ENCODE measurements around the gene PKLR.
"Not testable (repeated sequence)": the region's sequence is repeated elsewhere in the genome, so short reads cannot be mapped to it uniquely, and the experiment has no call there.

PKLR gene

DNA sequence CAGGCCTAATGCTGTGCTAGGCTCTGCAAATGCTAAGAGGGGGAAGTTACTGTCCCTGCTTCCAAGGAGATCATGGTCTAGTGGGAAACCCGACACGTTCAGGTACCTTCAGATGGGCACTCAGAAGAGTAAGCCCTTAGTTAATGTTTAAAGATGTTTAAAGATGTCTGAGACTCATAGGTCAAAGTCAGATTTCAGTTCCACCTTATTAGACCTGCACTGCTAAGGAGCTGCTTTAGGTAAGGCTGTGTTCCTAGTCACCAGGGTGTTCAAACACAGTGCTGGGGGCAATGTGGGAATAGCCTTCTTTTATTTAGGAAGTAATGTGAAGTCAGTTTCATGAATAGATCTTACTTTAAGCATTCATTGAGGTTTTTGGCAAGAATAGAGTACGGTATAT lies 15.7 kb upstream of the PKLR start:
- DNase-seq (ENCODE audit: low spot score) = peak; percentile 23

DNA sequence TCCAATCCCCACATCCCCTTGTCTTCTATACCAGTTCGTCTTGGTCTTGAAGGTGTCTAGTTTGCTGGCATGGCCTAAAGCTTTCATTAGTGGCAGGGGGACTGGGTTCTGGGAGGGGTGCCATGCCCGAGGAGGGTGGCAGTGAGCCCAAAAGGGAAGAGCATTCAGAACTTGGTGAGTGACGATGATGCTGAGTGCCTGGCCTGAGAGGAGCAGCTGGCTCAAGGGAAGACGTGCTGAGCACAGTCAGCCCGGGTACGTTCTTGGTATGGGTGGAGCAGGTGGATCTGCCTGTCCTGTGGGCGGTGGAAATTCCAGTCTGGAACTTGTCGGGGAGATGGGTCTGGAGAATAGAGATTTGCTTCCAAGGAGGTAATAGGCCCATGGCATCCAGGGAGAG lies 12.0 kb upstream of the PKLR start:
- no peak for DNase-seq (ENCODE audit: low spot score)

DNA sequence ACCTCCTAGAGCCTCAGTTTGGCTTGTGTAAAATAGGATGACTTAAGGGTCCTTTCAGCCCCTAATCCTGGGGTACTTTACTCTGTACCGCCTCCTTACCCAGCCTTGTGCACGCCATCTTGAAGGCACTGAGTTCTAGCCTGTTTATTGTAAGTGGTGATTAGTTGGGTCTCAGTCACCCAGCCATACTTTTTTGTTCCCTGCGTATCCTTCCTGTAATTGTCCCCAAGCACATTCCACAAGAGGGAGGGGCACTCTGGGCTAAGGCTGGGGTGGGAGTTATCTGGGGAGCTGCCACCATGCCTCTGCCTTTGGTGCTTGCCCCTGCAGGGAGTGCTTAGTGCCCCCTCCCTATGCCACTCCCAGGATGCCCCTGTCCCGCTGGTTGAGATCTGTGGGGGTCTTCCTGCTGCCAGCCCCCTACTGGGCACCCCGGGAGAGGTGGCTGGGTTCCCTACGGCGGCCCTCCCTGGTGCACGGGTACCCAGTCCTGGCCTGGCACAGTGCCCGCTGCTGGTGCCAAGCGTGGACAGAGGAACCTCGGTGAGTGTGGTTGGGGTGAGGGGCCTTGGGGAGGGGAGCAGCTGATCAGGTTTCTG lies 8.3 kb upstream of the PKLR start:
- peak; percentile 43 for DNase-seq (ENCODE audit: low spot score)

DNA sequence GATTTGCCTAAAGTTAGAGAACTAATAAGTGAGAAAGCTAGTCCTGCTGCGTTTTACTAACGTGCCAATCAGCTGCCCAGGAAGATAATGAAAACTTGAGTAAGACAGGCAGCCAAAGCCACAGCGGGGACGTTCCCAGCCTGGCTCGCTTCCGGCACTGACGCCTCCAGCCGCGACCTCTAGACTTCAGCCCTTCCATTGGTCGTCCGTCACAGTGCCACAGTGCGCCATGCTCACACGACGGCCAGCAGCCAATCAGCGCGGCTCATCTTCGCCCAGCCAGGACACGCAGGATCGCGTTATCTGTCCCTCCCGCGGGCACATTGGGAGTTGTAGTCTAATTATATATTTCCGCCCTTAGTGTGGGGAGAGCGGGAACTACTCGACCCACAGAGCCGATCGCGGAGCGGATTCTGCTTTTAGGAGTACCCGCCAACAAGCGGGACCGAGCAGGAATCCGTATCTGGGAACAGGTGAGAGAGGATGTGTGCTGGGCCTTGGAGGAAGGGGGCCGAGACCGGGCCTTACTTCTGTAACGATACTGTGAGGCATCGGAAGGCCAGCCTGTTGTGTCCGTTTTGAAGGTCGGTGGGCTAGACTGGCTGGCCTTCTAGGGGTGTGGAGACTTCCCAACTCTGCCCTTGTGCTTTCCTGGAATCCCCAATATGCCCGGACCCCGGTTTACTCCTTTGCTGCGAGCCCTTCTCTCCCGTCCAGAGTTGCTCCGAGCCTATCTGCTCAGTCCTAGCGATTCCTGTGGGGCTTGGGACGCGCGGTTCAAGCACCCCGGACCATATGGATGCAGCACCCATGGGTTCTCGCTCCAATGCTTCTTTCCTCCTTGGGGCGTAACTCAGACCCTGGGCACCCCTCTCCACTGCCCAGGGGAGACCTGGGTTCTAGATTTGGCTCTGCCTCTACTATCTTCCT lies 7.5 kb upstream of the PKLR start, which contains the start of gene FDPS:
TSS of gene FDPS (plus strand) at position 374 of the 930 bp plus-strand sequence. CDS start 924 bp downstream, outside the sequence.
- DNase-seq (ENCODE audit: low spot score) = peak; percentile 99

DNA sequence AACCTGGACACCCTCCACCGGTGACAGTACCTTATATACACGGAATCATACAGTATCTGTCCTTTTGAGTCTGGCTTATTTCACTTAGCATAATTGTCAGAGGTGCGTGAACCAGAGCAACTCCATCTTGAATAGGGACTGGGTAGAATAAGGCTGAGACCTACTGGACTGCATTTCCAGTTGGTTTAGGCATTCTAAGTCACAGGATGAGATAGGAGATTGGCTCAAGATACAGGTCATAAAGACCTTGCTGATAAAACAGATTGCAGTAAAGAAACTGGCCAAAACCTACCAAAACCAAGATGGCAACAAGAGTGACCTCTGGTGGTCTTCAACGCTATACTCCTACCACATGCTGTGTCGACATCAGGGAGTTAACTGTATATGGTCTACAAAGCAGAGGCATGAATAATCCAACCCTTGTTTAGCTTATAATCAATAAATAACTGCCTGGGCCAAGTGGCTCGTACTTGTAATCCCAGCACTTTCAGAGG lies 6.1 kb upstream of the PKLR start:
- DNase-seq (ENCODE audit: low spot score) = peak; percentile 48

DNA sequence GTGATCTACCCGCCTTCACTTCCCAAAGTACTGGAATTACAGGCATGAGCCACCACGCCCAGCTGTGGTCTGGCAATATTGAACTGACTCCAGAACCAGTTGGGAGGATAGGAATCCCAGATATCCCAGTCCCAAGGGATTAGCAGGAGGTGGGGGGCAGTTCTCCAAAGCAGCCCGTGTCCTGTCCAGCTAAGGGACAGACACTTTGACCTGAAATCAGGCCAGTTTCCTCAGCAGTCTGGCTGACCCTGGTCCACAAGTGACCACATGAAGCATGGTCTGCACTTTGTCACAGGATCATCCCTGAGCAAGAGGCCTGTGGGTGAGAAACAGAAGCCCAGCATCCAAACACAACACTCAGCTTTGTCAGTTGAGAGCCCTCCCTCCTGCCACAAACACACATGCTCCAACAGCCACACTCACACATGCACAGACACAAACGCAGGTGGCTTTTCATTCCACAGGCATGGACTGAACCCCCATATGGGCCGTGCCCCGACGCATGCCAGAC lies 4.7 kb upstream of the PKLR start:
- no peak for DNase-seq (ENCODE audit: low spot score)

GRCh38 chr1:155304558-155305063 lies 3.4 kb upstream of the PKLR start:
- DNase-seq (ENCODE audit: low spot score) = peak; percentile 80

GRCh38 chr1:155300553-155301329 lies 497 bp downstream of the PKLR start:
- no peak for DNase-seq (ENCODE audit: low spot score)

DNA sequence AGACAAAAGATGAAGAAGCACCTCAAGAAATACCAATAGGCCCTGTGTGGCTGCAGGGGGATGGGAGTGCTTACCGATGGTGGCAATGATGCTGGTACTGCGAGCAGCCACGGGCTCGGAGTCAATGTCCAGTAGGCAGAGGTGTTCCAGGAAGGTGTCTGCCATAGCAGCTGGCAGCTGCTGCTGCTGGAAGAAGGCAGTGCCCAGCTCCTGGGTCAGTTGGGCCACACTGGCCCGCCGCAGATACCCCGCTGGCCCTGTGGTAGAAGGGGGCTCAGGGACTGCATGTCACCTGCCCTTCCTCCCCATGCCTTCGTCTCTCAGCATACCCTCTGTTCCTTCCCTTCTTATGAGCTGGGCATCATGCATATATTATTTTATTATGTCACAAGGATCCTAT lies 1.2 kb downstream of the PKLR start:
- no peak for DNase-seq (ENCODE audit: low spot score)

- DNase-seq (ENCODE audit: low spot score) = no peak
Observed at GRCh38 chr1:155297384-155297783, 3.9 kb downstream of the PKLR start.

DNA sequence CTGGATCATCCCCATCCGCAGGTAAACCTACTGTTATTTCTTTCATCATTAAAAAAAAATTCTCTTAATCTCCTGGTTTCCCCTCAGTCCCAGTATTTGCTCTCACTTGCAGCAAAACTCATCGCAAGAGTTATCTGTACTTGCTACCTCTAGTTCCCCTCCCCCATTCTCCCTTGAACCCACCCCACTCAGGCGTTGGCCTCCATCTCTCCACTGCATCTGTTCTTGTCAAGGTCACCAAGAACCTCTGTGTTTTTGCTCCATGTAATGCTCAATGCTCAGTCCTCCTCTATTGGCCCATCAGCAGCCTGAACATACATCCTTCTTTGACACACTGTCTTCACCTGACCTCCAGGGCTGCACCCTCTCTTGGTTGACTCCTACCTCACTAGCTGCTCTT lies 4.6 kb downstream of the PKLR start:
- DNase-seq (ENCODE audit: low spot score) = no peak

- DNase-seq (ENCODE audit: low spot score) = no peak
Observed at GRCh38 chr1:155295942-155296267, 5.3 kb downstream of the PKLR start.

DNA sequence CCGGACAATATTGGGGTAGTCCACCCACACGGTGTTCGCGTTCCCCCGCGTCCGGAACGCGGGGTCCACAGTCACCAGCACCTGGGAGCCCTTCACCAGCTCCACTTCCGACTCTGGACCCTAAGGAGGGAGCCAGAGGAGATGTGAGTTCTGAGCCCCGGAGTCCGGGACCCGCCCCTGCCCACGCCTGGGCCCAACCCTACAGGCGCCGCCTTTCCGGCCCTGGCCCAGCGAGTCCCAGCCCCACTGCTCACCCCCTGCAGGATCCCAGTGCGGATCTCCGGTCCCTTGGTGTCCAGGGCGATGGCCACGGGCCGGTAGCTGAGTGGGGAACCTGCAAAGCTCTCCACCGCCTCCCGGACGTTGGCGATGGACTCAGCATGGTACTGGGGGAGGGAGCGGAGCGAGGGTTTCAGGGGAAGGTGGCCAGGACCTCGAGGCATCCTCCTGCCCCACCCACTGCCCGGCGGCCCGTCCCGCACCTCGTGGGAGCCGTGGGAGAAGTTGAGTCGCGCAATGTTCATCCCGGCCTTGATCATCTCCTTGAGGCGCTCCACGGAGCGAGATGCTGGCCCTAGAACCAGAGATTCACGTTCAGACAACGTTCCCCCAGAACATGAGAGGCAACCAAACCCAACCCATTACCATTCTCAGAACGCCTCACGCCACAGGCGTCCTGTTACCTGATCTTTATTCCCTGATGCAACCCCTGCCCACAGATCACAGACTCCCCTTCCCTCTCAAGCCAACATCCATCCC lies 5.9 kb downstream of the PKLR start:
- DNase-seq (ENCODE audit: low spot score) = no peak

- no peak for DNase-seq (ENCODE audit: low spot score)
Observed at GRCh38 chr1:155294520-155295182, 6.6 kb downstream of the PKLR start.

- no peak for DNase-seq (ENCODE audit: low spot score)
Observed at GRCh38 chr1:155293086-155293749, 8.0 kb downstream of the PKLR start.

GRCh38 chr1:155291006-155291405 lies 10.2 kb downstream of the PKLR start:
- not testable (repeated sequence) for DNase-seq (ENCODE audit: low spot score)

- no peak for DNase-seq (ENCODE audit: low spot score)
Observed at GRCh38 chr1:155287987-155288543, 13.2 kb downstream of the PKLR start.

DNA sequence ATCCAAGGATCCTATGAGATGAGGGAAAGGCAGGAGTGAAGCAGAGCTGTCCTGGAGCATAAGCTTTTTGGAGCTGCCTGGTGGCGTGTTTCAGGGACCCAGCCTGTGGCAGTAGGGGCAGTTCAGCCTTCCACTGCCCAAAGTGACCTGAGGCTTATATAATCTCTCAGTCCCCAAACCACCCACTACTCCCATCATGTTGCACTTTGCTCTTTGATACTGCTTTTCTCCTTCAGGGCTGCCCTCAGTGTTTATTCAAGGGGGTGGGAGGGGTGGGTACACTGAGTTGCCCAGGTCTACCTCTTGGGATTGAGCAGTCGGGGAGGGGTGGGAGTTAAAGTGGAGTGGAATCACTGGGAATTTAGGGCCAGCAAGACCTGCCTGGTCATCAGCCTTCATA lies 14.7 kb downstream of the PKLR start:
- DNase-seq (ENCODE audit: low spot score) = no peak

DNA sequence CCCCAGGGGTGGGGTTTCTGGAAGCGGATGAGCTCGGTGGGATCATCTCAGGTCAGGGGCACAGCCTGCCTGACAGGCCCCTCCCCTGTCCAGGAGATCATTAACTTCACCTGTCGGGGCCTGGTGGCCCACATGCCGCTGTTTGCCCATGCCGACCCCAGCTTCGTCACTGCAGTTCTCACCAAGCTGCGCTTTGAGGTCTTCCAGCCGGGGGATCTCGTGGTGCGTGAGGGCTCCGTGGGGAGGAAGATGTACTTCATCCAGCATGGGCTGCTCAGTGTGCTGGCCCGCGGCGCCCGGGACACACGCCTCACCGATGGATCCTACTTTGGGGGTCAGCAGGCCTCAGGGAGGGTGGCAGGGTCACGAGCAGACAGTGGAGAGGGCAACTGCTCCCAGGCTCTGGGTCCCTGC lies 15.6 kb downstream of the PKLR start:
- no peak for DNase-seq (ENCODE audit: low spot score)

DNA sequence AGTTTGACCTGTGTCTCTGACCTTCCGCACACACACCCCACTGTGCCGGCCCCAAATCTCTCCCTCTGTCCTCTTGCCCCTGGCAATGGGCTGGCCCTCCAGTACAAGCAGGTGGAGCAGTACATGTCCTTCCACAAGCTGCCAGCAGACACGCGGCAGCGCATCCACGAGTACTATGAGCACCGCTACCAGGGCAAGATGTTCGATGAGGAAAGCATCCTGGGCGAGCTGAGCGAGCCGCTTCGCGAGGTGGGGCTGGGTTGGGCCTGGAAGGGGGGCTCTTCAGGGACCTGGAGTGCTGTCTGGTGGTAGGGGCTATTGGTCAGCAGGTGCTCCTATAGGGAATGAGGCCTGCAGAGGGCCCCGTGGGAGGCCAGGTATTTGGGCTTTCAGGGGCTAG lies 16.2 kb downstream of the PKLR start:
- no peak for DNase-seq (ENCODE audit: low spot score)

Measured in kidney tubule cell (primary cell).